GM12878 (cell line): ENCODE data around the gene PPP1R3E. TPM values are rescaled to one million over a fixed set of nuclear protein-coding genes. Genes with fewer than 3 reads are reported as not detected.
A peak's percentile ranks its signal among the peaks of the same experiment; 100 is the strongest.

ENCODE experiments used
- ATAC-seq: fragments of 200-7000 bp; cut with Tn5 transposase; 3 replicates; pipeline ENCODE4 v1.9.1; 2020; ENCODE audit warnings: mild to moderate bottlenecking, moderate library complexity
- BruUV-seq: library from RNA; stranded (reverse); fragments of 400-500 nt; replicated peaks from 2 replicates; lab custom pipeline; 2021; lab: Mats Ljungman, UMichigan
- CTCF ChIA-PET: fragments of 300-600 bp; sonication (Branson Sonifier 250); formaldehyde crosslinking; extraction: SDS; loops from one replicate; lab custom pipeline; 2021; ENCODE audit warnings: inconsistent platforms; lab: Yijun Ruan, JAX
- POLR2A ChIA-PET: fragments of 350-600 bp; formaldehyde crosslinking; extraction: SDS; loops from one replicate; lab custom pipeline; 2021; ENCODE audit warnings: inconsistent platforms; lab: Charles Lee
- RAD21 ChIA-PET: fragments of 300-600 bp; sonication (Branson Sonifier 250); formaldehyde crosslinking; loops from one replicate; lab custom pipeline; 2023; ENCODE audit warnings: antibody characterized with exemption; ENCODE audit not compliant: unreplicated experiment; lab: Charles Lee
- SMC1A ChIA-PET: fragments of 300-600 bp; sonication (Branson Sonifier 250); formaldehyde crosslinking; loops from one replicate; lab custom pipeline; 2023; ENCODE audit not compliant: unreplicated experiment, uncharacterized antibody; lab: Charles Lee
- DNase-seq: peaks from one replicate; pipeline ENCODE4 v3.0.0-alpha.2; 2011; ENCODE audit warnings: low read depth, low spot score
- FAIRE-seq: peaks from 3 replicates; lab custom pipeline; 2011; peaks lifted over from hg19 to GRCh38; lab: Jason Lieb, UNC
- H2AFZ ChIP-seq: 2 replicates; pipeline ENCODE4 v1.6.0; 2011; ENCODE audit warnings: low read depth, low read length, control low read depth; ENCODE audit not compliant: control insufficient read depth
- H3K27ac ChIP-seq: 2 replicates; pipeline ENCODE4 v1.5.1; 2011; ENCODE audit warnings: control low read depth; ENCODE audit not compliant: control insufficient read depth, insufficient read depth
- H3K27me3 ChIP-seq, 2 experiments: replicated peaks in 1 of 2; 2 replicates each; pipeline versions ENCODE4 v1.6.0 to v1.6.1; 2011; ENCODE audit warnings: low read length in 1 of 2; ENCODE audit not compliant: control insufficient read depth in 2 of 2, insufficient read depth in 2 of 2
- H3K36me3 ChIP-seq, 2 experiments: 2 replicates each; pipeline ENCODE4 v1.5.1; 2011; ENCODE audit warnings: low read length in 1 of 2; ENCODE audit not compliant: control insufficient read depth in 2 of 2, insufficient read depth in 2 of 2
- H3K4me1 ChIP-seq: 2 replicates; pipeline ENCODE4 v1.6.1; 2011; ENCODE audit warnings: mild to moderate bottlenecking, low read length, moderate library complexity, mixed read lengths; ENCODE audit not compliant: control insufficient read depth, insufficient read depth
- H3K4me2 ChIP-seq: 2 replicates; pipeline ENCODE4 v1.6.0; 2011; ENCODE audit warnings: control low read depth; ENCODE audit not compliant: control insufficient read depth, insufficient read depth
- H3K4me3 ChIP-seq: fragments of 200-600 bp; sonication (generic); 2 replicates; pipeline ENCODE4 v1.5.1; 2016
- H3K79me2 ChIP-seq: 2 replicates; pipeline ENCODE4 v1.6.0; 2011; ENCODE audit warnings: low read length; ENCODE audit not compliant: control insufficient read depth, insufficient read depth
- H3K9ac ChIP-seq: 2 replicates; pipeline ENCODE4 v1.8.0; 2011; ENCODE audit warnings: low read length, control low read depth, mixed read lengths; ENCODE audit not compliant: control insufficient read depth, insufficient read depth
- H3K9me3 ChIP-seq: replicated peaks from 3 replicates; pipeline ENCODE4 v1.5.1; 2011; ENCODE audit warnings: mild to moderate bottlenecking, low read length; ENCODE audit not compliant: control insufficient read depth, insufficient read depth
- H4K20me1 ChIP-seq: 2 replicates; pipeline ENCODE4 v1.6.0; 2011; ENCODE audit not compliant: control insufficient read depth, insufficient read depth
- CBX5 ChIP-seq: sonication (generic); IDR thresholded peaks from 2 replicates; pipeline ENCODE4 v1.6.1; 2016; ENCODE audit warnings: low read depth, moderate library complexity, mild to moderate bottlenecking, inconsistent platforms
- CHD2 ChIP-seq: IDR thresholded peaks from 2 replicates; pipeline ENCODE4 v1.6.1; 2011; ENCODE audit warnings: low read depth, low read length, improper control_type of control experiment, borderline replicate concordance
- KLF5 ChIP-seq: fragments of 450-650 bp; IDR thresholded peaks from 2 replicates; pipeline ENCODE4 v1.6.1; 2014; ENCODE audit warnings: mild to moderate bottlenecking; ENCODE audit not compliant: partially characterized antibody
- MYB ChIP-seq: fragments of 150-350 bp; IDR thresholded peaks from 2 replicates; pipeline ENCODE4 v1.6.1; 2014; ENCODE audit warnings: mild to moderate bottlenecking, low read depth, low read length, borderline replicate concordance
- PKNOX1 ChIP-seq: fragments of 450-650 bp; IDR thresholded peaks from 2 replicates; pipeline ENCODE4 v1.6.1; 2016; ENCODE audit warnings: mild to moderate bottlenecking
- RB1 ChIP-seq: fragments of 450-650 bp; formaldehyde crosslinking; IDR thresholded peaks from 2 replicates; pipeline ENCODE4 v1.6.1; 2017; ENCODE audit warnings: mild to moderate bottlenecking, borderline replicate concordance
- RBBP5 ChIP-seq: fragments of 200-600 bp; sonication (generic); conservative IDR thresholded peaks from 2 replicates; pipeline ENCODE4 v1.6.1; 2016
- RELA ChIP-seq: fragments of 450-650 bp; IDR thresholded peaks from 2 replicates; pipeline ENCODE4 v1.8.0; 2014; ENCODE audit warnings: borderline replicate concordance; ENCODE audit not compliant: partially characterized antibody
- RFX5 ChIP-seq: IDR thresholded peaks from 2 replicates; pipeline ENCODE4 v1.6.1; 2011; ENCODE audit warnings: low read depth, low read length, improper control_type of control experiment
- SRF ChIP-seq, 2 experiments: IDR thresholded peaks; 2 replicates each; pipeline ENCODE4 v1.6.1; 2011; ENCODE audit warnings: low read depth in 2 of 2, low read length in 2 of 2, mild to moderate bottlenecking in 1 of 2, moderate library complexity in 1 of 2
- TAF1 ChIP-seq: IDR thresholded peaks from 2 replicates; pipeline ENCODE4 v1.6.1; 2011; ENCODE audit warnings: mild to moderate bottlenecking, low read depth, low read length, borderline replicate concordance
- YY1 ChIP-seq: IDR thresholded peaks from 2 replicates; pipeline ENCODE4 v1.6.1; 2011; ENCODE audit warnings: low read depth, mild to moderate bottlenecking, low read length
- ZNF687 ChIP-seq: fragments of 450-650 bp; IDR thresholded peaks from 2 replicates; pipeline ENCODE4 v1.6.1; 2017; ENCODE audit warnings: mild to moderate bottlenecking, moderate library complexity
- WGBS: methylation state at CpG from one replicate; pipeline ENCODE4 v1.1.6; 2016; ENCODE audit warnings: low lambda C conversion rate; ENCODE audit not compliant: insufficient replicate concordance, insufficient coverage; ENCODE audit errors: missing lambda C conversion rate; 5-methylcytosine and 5-hydroxymethylcytosine counted together
- in situ Hi-C: fragments of 300-500 bp; cut with MboI; formaldehyde crosslinking; loops from 9 replicates; pipeline ENCODE4 v1.14.3; 2018; ENCODE audit warnings: mixed read lengths
- intact Hi-C: fragments of 100-400 bp; cut with micrococcal nuclease; formaldehyde crosslinking; loops from one replicate; pipeline ENCODE4 v1.14.2; 2022; ENCODE audit not compliant: unreplicated experiment
- polyA plus RNA-seq, 11 experiments: library from polyadenylated mRNA; depleted of rRNA in 4 of 11; unstranded in 6 of 11; stranded (reverse) in 5 of 11; fragments of >200 nt; fragmentation: Nextera tagmentation in 4 of 11; fragmentation: Illumina TruSeq in 1 of 11; extraction: Ambion mirVana in 4 of 11; extraction: Trizol in 1 of 11; gene quantifications; 1 replicate in 1 of 11; 2 replicates in 10 of 11; pipeline versions ENCODE4 v1.2.1 to v1.2.3, GENCODE V29; 2011 to 2016; ENCODE audit warnings: inconsistent platforms in 2 of 11, missing spikeins in 2 of 11, low read depth in 1 of 11
- total RNA-seq, 4 experiments: library from RNA; depleted of rRNA in 3 of 4; stranded (reverse); fragments of >200 nt in 3 of 4; fragmentation: Illumina TruSeq in 1 of 4; extraction: Trizol in 1 of 4; gene quantifications; 2 replicates each; pipeline versions ENCODE4 v1.2.1 to v1.2.3, GENCODE V29; 2013 to 2021

Gene PPP1R3E
- total and polyA plus RNA-seq, 10 of the 15 experiments (the other 5 are each of a cell fraction or from before 2014, with no cell fraction given) = 4.6 to 26.4 (median 7.1) TPM

- peak; percentile 97 for FAIRE-seq
- Histone ChIP-seq H3K9ac (peak within 1 kb of the TSS; percentile 68), H4K20me1 (no peaks in the 10 kb centered on the region), H3K4me2 (peak within 1 kb of the TSS; percentile 85), H3K79me2 (peaks cover 25% of the 10 kb centered on the region), H3K27ac (peak within 1 kb of the TSS; percentile 85), H3K36me3 (peaks cover 0 to 2% of the 10 kb centered on the region in 2 experiments; a peak in 1 of 4 replicates), H2AFZ (peak within 1 kb of the TSS; percentile 95), H3K9me3 (no peaks in the 10 kb centered on the region), H3K27me3 (no peaks in the 10 kb centered on the region), H3K4me3 (peak within 1 kb of the TSS; percentile 84), H3K4me1 (peaks cover 6% of the 10 kb centered on the region; the same call in 1 of the 2 replicates)
- intact Hi-C loops = loop anchor here (1.0 kb wide), 1 partner anchor 8 kb away; no protein-coding TSS in a partner anchor
- peak; percentile 99 for ATAC-seq
- ChIA-PET RAD21 (interaction anchor here (0.6 to 3.7 kb wide), 5 partner anchors 15 to 235 kb away, joined by 3 to 26 read pairs (median 4); partner anchors contain the start of genes ACIN1, C14orf119, PABPN1 and PPP1R3E), SMC1A (interaction anchor here (0.9 to 2.4 kb wide), 5 partner anchors 13 to 94 kb away, joined by 4 to 34 read pairs (median 4); partner anchors contain the start of genes PABPN1 and PPP1R3E), CTCF (interaction anchor here (0.7 to 3.8 kb wide), 11 partner anchors 10 to 303 kb away, joined by 3 to 36 read pairs (median 7); partner anchors contain the start of genes AJUBA and PABPN1), POLR2A (interaction anchor here (0.5 to 4.6 kb wide), 11 partner anchors 8 to 281 kb away, joined by 3 to 40 read pairs (median 4); partner anchors contain the start of genes AP1G2, BCL2L2, PABPN1 and PPP1R3E)
- DNase-seq = peak; percentile 95
- BruUV-seq = TSS peak; percentile 97
- in situ Hi-C loops = no loop called here
- under 1% methylated on average over 42 of the region's 53 CpGs for WGBS
- TF ChIP-seq TAF1 (peak; percentile 69; the same call in 1 of the 2 replicates), SRF (IDR thresholded peaks at IDR 0.05; ENCODE audit: low read depth in 2 of 2, low read length in 2 of 2) (no peak), PKNOX1 (peak; percentile 27; the same call in 1 of the 2 replicates), RBBP5 (no peak), CBX5 (no peak), MYB (no peak), CHD2 (peak; percentile 96), YY1 (peak; percentile 8; the same call in 1 of the 2 replicates), RELA (peak; percentile 16), RB1 (0 out of 2 replicates have a peak, but pooled peaks have one; percentile 5), ZNF687 (0 out of 2 replicates have a peak, but pooled peaks have one; percentile 18), KLF5 (peak; percentile 63), RFX5 (peak; percentile 84)
These were observed 16.4 kb downstream of the PPP1R3E start, which contains the start of gene HOMEZ for GRCh38 chr14:23286020-23286901. TSS of gene HOMEZ (minus strand) at chr14:23286132. CDS start at chr14:23285952, 180 bp downstream.
